Keratinocyte (primary cell): ENCODE results near the gene CACNA2D1. TPM values are rescaled to one million over a fixed set of nuclear protein-coding genes. Genes with fewer than 3 reads are reported as not detected.
A peak's percentile ranks its signal among the peaks of the same experiment; 100 is the strongest.

Source experiments
- DNase-seq: peaks from one replicate; pipeline ENCODE4 v3.0.0-alpha.2; 2011; ENCODE audit warnings: low read depth, missing footprints, low spot score
- FAIRE-seq: peaks from 2 replicates; lab custom pipeline; 2011; peaks lifted over from hg19 to GRCh38; lab: Jason Lieb, UNC
- H2AFZ ChIP-seq: 2 replicates; pipeline ENCODE4 v1.6.0; 2012; ENCODE audit warnings: low read length, control low read depth, inconsistent platforms; ENCODE audit not compliant: control insufficient read depth
- H3K27ac ChIP-seq: 2 replicates; pipeline ENCODE4 v1.5.1; 2011; ENCODE audit warnings: low read length; ENCODE audit not compliant: control insufficient read depth, insufficient read depth
- H3K27me3 ChIP-seq: 3 replicates; pipeline ENCODE4 v1.6.0; 2011; ENCODE audit warnings: low read length; ENCODE audit not compliant: control insufficient read depth, insufficient read depth; ENCODE audit errors: extremely low read depth
- H3K36me3 ChIP-seq, 2 experiments: 2 replicates in 1 of 2; 3 replicates in 1 of 2; pipeline ENCODE4 v1.5.1; 2011; ENCODE audit warnings: low read length in 2 of 2, mild to moderate bottlenecking in 1 of 2; ENCODE audit not compliant: control insufficient read depth in 2 of 2, insufficient read depth in 2 of 2; ENCODE audit errors: extremely low read depth in 1 of 2
- H3K4me1 ChIP-seq: 3 replicates; pipeline ENCODE4 v1.5.1; 2011; ENCODE audit warnings: low read length; ENCODE audit not compliant: control insufficient read depth, insufficient read depth; ENCODE audit errors: extremely low read depth
- H3K4me2 ChIP-seq: 3 replicates; pipeline ENCODE4 v1.6.0; 2011; ENCODE audit warnings: low read depth, low read length; ENCODE audit not compliant: control insufficient read depth, insufficient read depth; ENCODE audit errors: extremely low read depth
- H3K4me3 ChIP-seq, 3 experiments: fragments of 200-600 bp in 1 of 3; sonication (generic) in 1 of 3; 2 replicates in 2 of 3; 3 replicates in 1 of 3; pipeline ENCODE4 v1.5.1; 2011 to 2016; ENCODE audit warnings: low read length in 3 of 3, mild to moderate bottlenecking in 3 of 3, control low read depth in 2 of 3, inconsistent platforms in 1 of 3, low read depth in 1 of 3, mixed read lengths in 1 of 3, mixed run types in 1 of 3, moderate library complexity in 1 of 3; ENCODE audit not compliant: control insufficient read depth in 2 of 3, insufficient read depth in 2 of 3; ENCODE audit errors: extremely low read depth in 1 of 3
- H3K79me2 ChIP-seq: 2 replicates; pipeline ENCODE4 v1.6.0; 2012; ENCODE audit warnings: low read length; ENCODE audit not compliant: control insufficient read depth, insufficient read depth
- H3K9ac ChIP-seq: 3 replicates; pipeline ENCODE4 v1.6.0; 2011; ENCODE audit warnings: low read length; ENCODE audit not compliant: control insufficient read depth, insufficient read depth; ENCODE audit errors: extremely low read depth
- H3K9me1 ChIP-seq: 3 replicates; pipeline ENCODE4 v1.6.0; 2011; ENCODE audit warnings: low read length; ENCODE audit not compliant: control insufficient read depth, insufficient read depth; ENCODE audit errors: extremely low read depth
- H3K9me3 ChIP-seq: 2 replicates; pipeline ENCODE4 v1.5.1; 2012; ENCODE audit warnings: low read depth, low read length; ENCODE audit not compliant: control insufficient read depth
- H4K20me1 ChIP-seq: 3 replicates; pipeline ENCODE4 v1.6.0; 2011; ENCODE audit warnings: low read length; ENCODE audit not compliant: control insufficient read depth, insufficient read depth; ENCODE audit errors: extremely low read depth
- EZH2 ChIP-seq: IDR thresholded peaks from one replicate; pipeline ENCODE4 v1.6.1; 2012; ENCODE audit warnings: inconsistent platforms, mild to moderate bottlenecking, low read length, moderate library complexity
- dilution Hi-C: fragments of 300-500 bp; cut with MboI; formaldehyde crosslinking; loops from one replicate; pipeline ENCODE4 v1.7.0; 2020; ENCODE audit warnings: low sequenced_read_pairs; ENCODE audit not compliant: extremely low pct_ligation_motif_present
- polyA plus RNA-seq, 5 experiments: library from polyadenylated mRNA; depleted of rRNA in 3 of 5; stranded (reverse) in 3 of 5; stranded (forward) in 1 of 5; unstranded in 1 of 5; fragments of >200 nt; gene quantifications; 1 replicate in 1 of 5; 2 replicates in 3 of 5; 3 replicates in 1 of 5; pipeline versions ENCODE4 v1.2.1 to v1.2.3, GENCODE V29; 2011 to 2012; ENCODE audit warnings: missing spikeins in 2 of 5, low read depth in 1 of 5, low replicate concordance in 1 of 5
- TF ChIP-seq, protein P1 (sequence below), 3 experiments: IDR thresholded peaks in 1 of 3; conservative IDR thresholded peaks in 1 of 3; optimal IDR thresholded peaks in 1 of 3; 2 replicates in 2 of 3; 3 replicates in 1 of 3; pipeline versions ENCODE3 to v1.5.1; 2011; ENCODE audit warnings: low read length in 3 of 3, mild to moderate bottlenecking in 3 of 3, moderate library complexity in 2 of 3, control low read depth in 1 of 3, inconsistent platforms in 1 of 3; ENCODE audit not compliant: insufficient read depth in 2 of 3; ENCODE audit errors: extremely low read depth in 1 of 3

Gene CACNA2D1
- polyA plus RNA-seq, 1 donor (not counting 4 experiments of a cell fraction or from before 2014, with no cell fraction given): 1.8 TPM

- DNase-seq (peak; percentile 9), FAIRE-seq (peak; percentile 66)
- Histone ChIP-seq H3K27me3 (no peaks in the 10 kb centered on the region), H3K9me3 (no peaks in the 10 kb centered on the region), H3K36me3 (no peaks in the 10 kb centered on the region), H3K4me3 (no peak overlapping the region), H3K9me1 (no peaks in the 10 kb centered on the region), H3K79me2 (no peaks in the 10 kb centered on the region), H3K27ac (no peak overlapping the region), H3K9ac (no peak overlapping the region), H4K20me1 (no peaks in the 10 kb centered on the region), H2AFZ (no peak overlapping the region), H3K4me1 (no peaks in the 10 kb centered on the region), H3K4me2 (no peak overlapping the region)
- no peak for TF ChIP-seq EZH2
- TF ChIP-seq, protein P1, sequence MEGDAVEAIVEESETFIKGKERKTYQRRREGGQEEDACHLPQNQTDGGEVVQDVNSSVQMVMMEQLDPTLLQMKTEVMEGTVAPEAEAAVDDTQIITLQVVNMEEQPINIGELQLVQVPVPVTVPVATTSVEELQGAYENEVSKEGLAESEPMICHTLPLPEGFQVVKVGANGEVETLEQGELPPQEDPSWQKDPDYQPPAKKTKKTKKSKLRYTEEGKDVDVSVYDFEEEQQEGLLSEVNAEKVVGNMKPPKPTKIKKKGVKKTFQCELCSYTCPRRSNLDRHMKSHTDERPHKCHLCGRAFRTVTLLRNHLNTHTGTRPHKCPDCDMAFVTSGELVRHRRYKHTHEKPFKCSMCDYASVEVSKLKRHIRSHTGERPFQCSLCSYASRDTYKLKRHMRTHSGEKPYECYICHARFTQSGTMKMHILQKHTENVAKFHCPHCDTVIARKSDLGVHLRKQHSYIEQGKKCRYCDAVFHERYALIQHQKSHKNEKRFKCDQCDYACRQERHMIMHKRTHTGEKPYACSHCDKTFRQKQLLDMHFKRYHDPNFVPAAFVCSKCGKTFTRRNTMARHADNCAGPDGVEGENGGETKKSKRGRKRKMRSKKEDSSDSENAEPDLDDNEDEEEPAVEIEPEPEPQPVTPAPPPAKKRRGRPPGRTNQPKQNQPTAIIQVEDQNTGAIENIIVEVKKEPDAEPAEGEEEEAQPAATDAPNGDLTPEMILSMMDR (optimal IDR thresholded peaks at IDR 0.05 in 1 of 3, IDR thresholded peaks at IDR 0.05 in 1 of 3, conservative IDR thresholded peaks at IDR 0.05 in 1 of 3; ENCODE audit: extremely low read depth in 1 of 3, insufficient read depth in 2 of 3, low read length in 3 of 3): no peak
- dilution Hi-C loops: no loop called here
Measured at GRCh38 chr7:82049891-82050533, 393.6 kb downstream of the CACNA2D1 start.

- H3K9me1 ChIP-seq: no peaks in the 10 kb centered on the region
- no peaks in the 10 kb centered on the region for H3K27me3 ChIP-seq
- DNase-seq (no peak), FAIRE-seq (no peak)
- no peaks in the 10 kb centered on the region for H3K36me3 ChIP-seq
- H3K79me2 ChIP-seq: no peaks in the 10 kb centered on the region
- H4K20me1 ChIP-seq: no peaks in the 10 kb centered on the region
- no peak overlapping the region for H3K9ac ChIP-seq
- no peak overlapping the region for H3K4me2 ChIP-seq
- TF ChIP-seq EZH2: no peak
- TF ChIP-seq, protein P1 (optimal IDR thresholded peaks at IDR 0.05 in 1 of 3, IDR thresholded peaks at IDR 0.05 in 1 of 3, conservative IDR thresholded peaks at IDR 0.05 in 1 of 3; ENCODE audit: extremely low read depth in 1 of 3, insufficient read depth in 2 of 3, low read length in 3 of 3): no peak
- dilution Hi-C loops: no loop called here
- no peak overlapping the region for H3K27ac ChIP-seq
- H2AFZ ChIP-seq: no peak overlapping the region
- no peaks in the 10 kb centered on the region for H3K9me3 ChIP-seq
- H3K4me1 ChIP-seq: no peaks in the 10 kb centered on the region
- no peak overlapping the region for H3K4me3 ChIP-seq
Measured at GRCh38 chr7:82049442-82049841, 394.1 kb downstream of the CACNA2D1 start.
